Thyroid gland (tissue), 4 donors: ENCODE results near the gene MYL5.

Experiments
- POLR2A ChIP-seq, 2 donors: fragments of 450-650 bp; IDR thresholded peaks; one replicate each; pipeline ENCODE4 v1.6.1; 2017; ENCODE audit warnings: antibody characterized with exemption in 2 of 2, mild to moderate bottlenecking in 2 of 2, moderate library complexity in 1 of 2
- TF ChIP-seq, protein P1 (sequence below), 6 experiments: fragments of 200-600 bp in 3 of 6; fragments of 450-650 bp in 3 of 6; sonication (generic) in 3 of 6; IDR thresholded peaks; one replicate each; pipeline ENCODE4 v1.5.1; 2016 to 2019; ENCODE audit warnings: antibody characterized with exemption in 6 of 6, mild to moderate bottlenecking in 2 of 6, inconsistent platforms in 1 of 6, moderate library complexity in 1 of 6

DNA sequence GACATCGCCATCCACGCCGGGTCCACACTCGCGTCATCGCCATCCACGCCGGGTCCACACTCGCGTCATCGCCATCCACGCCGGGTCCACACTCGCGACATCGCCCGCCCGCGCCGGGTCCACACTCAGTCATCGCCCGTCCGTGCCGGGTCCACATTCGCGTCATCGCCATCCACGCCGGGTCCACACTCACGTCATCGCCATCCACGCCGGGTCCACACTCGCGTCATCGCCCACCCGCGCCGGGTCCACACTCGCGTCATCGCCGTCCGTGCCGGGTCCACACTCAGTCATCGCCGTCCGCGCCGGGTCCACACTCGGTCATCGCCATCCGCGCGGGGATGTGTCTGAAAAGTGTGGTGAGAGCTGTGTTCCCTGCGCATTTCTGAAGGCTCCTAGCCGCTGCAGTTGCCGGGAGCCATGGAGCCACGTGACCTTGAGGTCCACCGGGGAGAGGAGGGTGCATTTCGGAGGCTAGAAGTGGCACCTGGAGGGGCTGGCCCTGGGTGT is 48.6 kb downstream of the MYL5 start:
- TF ChIP-seq, protein P1, sequence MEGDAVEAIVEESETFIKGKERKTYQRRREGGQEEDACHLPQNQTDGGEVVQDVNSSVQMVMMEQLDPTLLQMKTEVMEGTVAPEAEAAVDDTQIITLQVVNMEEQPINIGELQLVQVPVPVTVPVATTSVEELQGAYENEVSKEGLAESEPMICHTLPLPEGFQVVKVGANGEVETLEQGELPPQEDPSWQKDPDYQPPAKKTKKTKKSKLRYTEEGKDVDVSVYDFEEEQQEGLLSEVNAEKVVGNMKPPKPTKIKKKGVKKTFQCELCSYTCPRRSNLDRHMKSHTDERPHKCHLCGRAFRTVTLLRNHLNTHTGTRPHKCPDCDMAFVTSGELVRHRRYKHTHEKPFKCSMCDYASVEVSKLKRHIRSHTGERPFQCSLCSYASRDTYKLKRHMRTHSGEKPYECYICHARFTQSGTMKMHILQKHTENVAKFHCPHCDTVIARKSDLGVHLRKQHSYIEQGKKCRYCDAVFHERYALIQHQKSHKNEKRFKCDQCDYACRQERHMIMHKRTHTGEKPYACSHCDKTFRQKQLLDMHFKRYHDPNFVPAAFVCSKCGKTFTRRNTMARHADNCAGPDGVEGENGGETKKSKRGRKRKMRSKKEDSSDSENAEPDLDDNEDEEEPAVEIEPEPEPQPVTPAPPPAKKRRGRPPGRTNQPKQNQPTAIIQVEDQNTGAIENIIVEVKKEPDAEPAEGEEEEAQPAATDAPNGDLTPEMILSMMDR (IDR thresholded peaks at IDR 0.05), result no peak
- TF ChIP-seq POLR2A (IDR thresholded peaks at IDR 0.05), result no peak
